Retinal pigment epithelial cell (primary cell): ENCODE results near the gene MYO18A.

ENCODE experiments used
- DNase-seq: peaks from one replicate; pipeline ENCODE4 v3.0.0-alpha.2; 2010; ENCODE audit warnings: low read depth
- H3K4me3 ChIP-seq: 2 replicates; pipeline ENCODE4 v1.5.1; 2011; ENCODE audit warnings: mild to moderate bottlenecking, low read length, control low read depth, moderate library complexity
- TF ChIP-seq, protein P1 (sequence below): conservative IDR thresholded peaks from 2 replicates; pipeline ENCODE4 v1.5.1; 2011; ENCODE audit warnings: low read depth, low read length, control low read depth, inconsistent platforms

MYO18A gene

GRCh38 chr17:29158096-29158487 lies 22.1 kb downstream of the MYO18A start:
- TF ChIP-seq, protein P1, sequence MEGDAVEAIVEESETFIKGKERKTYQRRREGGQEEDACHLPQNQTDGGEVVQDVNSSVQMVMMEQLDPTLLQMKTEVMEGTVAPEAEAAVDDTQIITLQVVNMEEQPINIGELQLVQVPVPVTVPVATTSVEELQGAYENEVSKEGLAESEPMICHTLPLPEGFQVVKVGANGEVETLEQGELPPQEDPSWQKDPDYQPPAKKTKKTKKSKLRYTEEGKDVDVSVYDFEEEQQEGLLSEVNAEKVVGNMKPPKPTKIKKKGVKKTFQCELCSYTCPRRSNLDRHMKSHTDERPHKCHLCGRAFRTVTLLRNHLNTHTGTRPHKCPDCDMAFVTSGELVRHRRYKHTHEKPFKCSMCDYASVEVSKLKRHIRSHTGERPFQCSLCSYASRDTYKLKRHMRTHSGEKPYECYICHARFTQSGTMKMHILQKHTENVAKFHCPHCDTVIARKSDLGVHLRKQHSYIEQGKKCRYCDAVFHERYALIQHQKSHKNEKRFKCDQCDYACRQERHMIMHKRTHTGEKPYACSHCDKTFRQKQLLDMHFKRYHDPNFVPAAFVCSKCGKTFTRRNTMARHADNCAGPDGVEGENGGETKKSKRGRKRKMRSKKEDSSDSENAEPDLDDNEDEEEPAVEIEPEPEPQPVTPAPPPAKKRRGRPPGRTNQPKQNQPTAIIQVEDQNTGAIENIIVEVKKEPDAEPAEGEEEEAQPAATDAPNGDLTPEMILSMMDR: no peak
- peak overlapping the region; percentile 19 for H3K4me3 ChIP-seq
- no peak for DNase-seq

- no peak for DNase-seq
- TF ChIP-seq, protein P1: no peak
- H3K4me3 ChIP-seq: no peak overlapping the region
Observed at GRCh38 chr17:29157310-29157709, 22.9 kb downstream of the MYO18A start.

GRCh38 chr17:29156781-29157180 lies 23.4 kb downstream of the MYO18A start:
- no peak overlapping the region for H3K4me3 ChIP-seq
- TF ChIP-seq, protein P1: no peak
- no peak for DNase-seq

- no peak for DNase-seq
- TF ChIP-seq, protein P1: no peak
- H3K4me3 ChIP-seq: no peak overlapping the region
Observed at GRCh38 chr17:29155966-29156338, 24.2 kb downstream of the MYO18A start.

- H3K4me3 ChIP-seq: no peak overlapping the region
- no peak for DNase-seq
- TF ChIP-seq, protein P1: no peak
Observed at GRCh38 chr17:29155227-29155965, 24.8 kb downstream of the MYO18A start.

- no peak for DNase-seq
- TF ChIP-seq, protein P1: no peak
- no peak overlapping the region for H3K4me3 ChIP-seq
Observed at GRCh38 chr17:29154516-29155226, 25.5 kb downstream of the MYO18A start.

GRCh38 chr17:29151567-29151966 lies 28.6 kb downstream of the MYO18A start:
- no peak for DNase-seq
- H3K4me3 ChIP-seq: no peak overlapping the region
- TF ChIP-seq, protein P1: no peak
